ENCODE measurements around the gene ARID3C.

The ARID3C gene

DNA sequence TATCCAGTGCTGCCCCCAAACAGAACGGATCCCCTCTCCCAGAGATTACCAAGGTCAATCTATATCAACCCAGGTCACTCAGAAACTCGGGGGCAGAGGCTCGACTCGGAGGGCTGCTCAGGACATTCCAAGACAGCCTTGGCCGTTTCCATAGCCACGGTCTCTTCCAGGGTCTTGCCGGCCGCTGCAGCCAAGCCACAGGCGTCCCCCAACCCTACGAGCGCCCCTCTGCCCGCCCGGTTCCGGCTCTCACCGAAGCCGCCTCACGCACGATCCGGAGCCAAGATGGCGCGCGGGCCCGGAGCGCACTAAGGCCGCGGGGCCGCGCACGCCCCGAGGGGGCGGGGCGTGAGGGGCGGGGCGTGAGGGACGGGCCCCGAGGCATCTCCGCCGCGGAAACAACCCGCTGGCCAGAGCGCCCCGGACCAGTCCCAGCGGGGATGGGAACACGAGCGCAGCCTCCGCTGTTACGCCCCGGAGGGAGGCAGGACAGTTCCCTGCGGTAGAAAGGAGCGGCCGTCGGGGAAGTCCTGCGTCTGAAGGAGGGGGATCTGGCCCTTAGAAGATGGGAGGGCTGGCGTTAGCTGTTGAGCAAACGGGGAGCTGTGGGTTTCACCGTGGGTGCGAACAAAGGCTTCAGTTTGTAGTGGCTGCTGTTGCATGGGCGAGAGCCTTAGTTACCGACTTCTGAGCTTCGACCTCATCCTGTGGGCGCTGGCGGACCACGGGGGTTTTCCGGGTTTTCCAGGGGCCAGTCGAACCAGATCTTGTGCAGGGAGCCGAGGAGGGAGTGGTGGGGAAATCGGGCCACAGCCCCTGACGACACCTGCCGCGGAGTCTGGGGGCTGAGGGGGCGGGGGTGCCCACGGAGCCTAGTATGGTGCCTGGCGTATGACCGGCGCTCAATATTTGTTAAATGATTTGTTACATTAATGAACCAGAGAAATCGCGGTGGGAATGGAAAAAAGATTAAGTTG, 16.8 kb downstream of the ARID3C start, which contains the start of gene RPP25L:
Gene RPP25L (minus strand): TSS at position 287 of the 977 bp plus-strand sequence. CDS start 801 bp downstream, outside the sequence.
- Mint-ChIP-seq H3K4me1 (peaks cover 31% of the 10 kb centered on the region), H3K9me3 (no peaks in the 10 kb centered on the region), H3K27ac (ENCODE audit: low read depth) (peak within 1 kb of the TSS; percentile 91), H3K36me3 (ENCODE audit: insufficient read depth) (peaks cover 17% of the 10 kb centered on the region), H3K4me3 (peak within 1 kb of the TSS; percentile 88), H3K27me3 (no peaks in the 10 kb centered on the region)
- DNase-seq (ENCODE audit: low spot score in 2 of 2): peak; percentile 73 to 79
- ATAC-seq (replicated peaks; ENCODE audit: extremely low read depth, poor library complexity, severe bottlenecking): peak; percentile 85

DNA sequence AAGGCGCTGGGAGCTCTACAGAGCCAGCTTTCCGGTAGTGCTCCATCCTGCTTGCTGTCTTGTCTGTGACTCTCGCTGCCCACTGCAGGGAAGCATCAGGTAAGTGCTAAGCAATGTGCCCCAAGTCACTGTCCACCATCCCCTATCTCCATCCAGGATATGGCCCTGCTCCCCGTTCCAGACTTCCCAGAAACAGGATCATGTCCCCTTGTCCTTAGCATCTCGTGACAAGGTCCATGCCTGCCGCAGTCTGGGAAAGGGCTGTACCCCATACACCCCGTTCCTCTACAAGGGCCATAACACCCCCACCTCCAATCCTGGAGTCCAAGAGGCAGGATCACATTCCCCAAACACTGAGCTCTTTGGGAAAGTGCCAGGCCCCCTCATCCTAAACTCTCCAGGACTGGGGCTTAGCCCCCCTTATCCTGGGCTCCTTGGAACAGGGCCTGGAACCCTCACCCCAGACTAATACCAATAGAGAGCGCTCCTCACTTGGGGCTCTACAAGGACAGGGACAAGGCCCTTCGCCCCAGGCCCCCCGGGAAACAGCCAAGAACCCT, 17.5 kb downstream of the ARID3C start:
- Mint-ChIP-seq H3K4me1 (peaks cover 31% of the 10 kb centered on the region), H3K9me3 (no peaks in the 10 kb centered on the region), H3K4me3 (peak overlapping the region; percentile 88), H3K27ac (ENCODE audit: low read depth) (peak overlapping the region; percentile 91), H3K27me3 (no peaks in the 10 kb centered on the region), H3K36me3 (ENCODE audit: insufficient read depth) (peaks cover 15% of the 10 kb centered on the region)
- no peak for ATAC-seq (replicated peaks; ENCODE audit: extremely low read depth, poor library complexity, severe bottlenecking)
- DNase-seq (ENCODE audit: low spot score in 2 of 2): no peak

DNA sequence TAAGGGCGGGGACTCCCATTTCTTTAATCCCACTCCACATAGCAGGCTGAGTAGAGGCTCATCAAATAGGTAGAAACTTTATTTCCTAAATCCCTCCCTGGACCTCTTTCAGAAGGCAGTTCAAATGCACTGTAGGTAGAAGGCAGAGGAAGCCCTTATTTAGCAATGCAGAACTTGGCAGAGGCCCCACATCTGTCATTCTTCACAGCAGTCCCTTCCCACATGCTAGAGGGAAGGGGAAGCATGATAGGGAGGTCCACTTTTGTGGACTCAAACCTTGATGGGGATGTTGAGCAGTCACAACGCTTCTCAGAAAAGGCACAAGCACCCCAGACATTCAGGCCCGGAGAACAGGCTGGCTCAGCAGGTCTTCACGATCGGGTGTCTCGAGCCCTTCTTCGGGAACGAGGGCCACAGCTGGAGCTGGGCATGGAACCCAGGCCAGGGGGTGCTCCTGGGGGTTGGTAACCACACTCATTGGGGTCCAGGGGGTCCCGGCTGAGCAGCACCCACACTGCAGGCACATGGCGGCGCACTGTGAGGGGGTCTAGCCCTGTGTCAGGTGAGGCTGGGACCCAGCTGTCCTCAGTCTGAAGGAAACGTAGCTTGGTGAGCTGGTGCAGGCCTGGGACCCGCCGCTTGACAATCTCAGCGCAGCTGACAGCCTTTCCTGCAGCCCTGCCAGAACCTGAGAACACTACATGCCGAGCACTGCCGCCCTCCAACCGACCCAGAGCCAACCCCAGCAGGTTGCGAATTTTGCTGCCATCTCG, 18.2 kb downstream of the ARID3C start:
- ATAC-seq (replicated peaks; ENCODE audit: extremely low read depth, poor library complexity, severe bottlenecking): no peak
- Mint-ChIP-seq H3K9me3 (no peaks in the 10 kb centered on the region), H3K36me3 (ENCODE audit: insufficient read depth) (peaks cover 8% of the 10 kb centered on the region), H3K4me1 (peaks cover 31% of the 10 kb centered on the region), H3K27ac (ENCODE audit: low read depth) (no peak overlapping the region), H3K27me3 (no peaks in the 10 kb centered on the region), H3K4me3 (peak overlapping the region; percentile 88)
- no peak for DNase-seq (ENCODE audit: low spot score in 2 of 2)

DNA sequence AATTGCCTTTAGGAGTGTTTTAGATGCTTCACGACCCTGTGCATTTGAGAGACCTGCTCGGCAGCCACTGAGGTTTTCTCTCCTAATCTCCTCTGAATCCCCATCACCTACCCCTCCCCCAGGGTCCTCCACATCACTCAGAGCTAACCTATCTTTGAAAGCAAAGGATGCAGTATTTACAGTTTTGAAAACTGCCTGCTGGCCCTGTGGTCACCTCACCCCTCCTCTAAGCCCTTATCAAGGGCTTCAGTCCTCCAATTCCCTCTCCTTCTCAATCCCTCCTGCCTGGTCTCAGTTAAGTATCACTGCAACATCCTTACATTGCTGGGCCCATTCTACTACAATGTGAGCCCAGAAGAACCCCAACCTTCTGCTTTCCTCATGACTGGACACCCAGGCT, 21.5 kb downstream of the ARID3C start:
- H3K4me3 Mint-ChIP-seq: no peak overlapping the region
- peaks cover 7% of the 10 kb centered on the region for H3K36me3 Mint-ChIP-seq (ENCODE audit: insufficient read depth)

DNA sequence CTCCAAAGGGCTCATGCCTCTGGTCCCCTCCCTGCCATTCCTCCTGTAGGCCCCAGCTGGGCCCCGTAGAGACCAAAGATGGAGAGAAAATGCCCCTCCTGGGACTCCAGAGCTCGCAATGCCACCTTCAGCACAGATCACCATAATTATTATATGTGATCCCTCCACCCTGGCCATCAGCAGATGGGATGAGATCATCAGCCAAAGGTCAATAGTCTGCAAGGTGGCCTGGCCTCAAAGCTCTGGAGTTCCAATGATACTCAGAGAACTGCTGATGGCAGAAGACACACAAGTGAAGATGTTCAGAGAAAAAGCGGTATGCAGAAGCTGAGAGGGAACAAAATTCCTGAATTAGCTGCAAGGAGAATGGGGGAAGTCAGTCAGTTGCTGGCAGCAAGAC, 22.0 kb downstream of the ARID3C start:
- Mint-ChIP-seq H3K27me3 (no peaks in the 10 kb centered on the region), H3K27ac (ENCODE audit: low read depth) (no peak overlapping the region), H3K9me3 (no peaks in the 10 kb centered on the region), H3K36me3 (ENCODE audit: insufficient read depth) (peaks cover 6% of the 10 kb centered on the region), H3K4me1 (peaks cover 17% of the 10 kb centered on the region), H3K4me3 (no peak overlapping the region)
- ATAC-seq (replicated peaks; ENCODE audit: extremely low read depth, poor library complexity, severe bottlenecking) (no peak), DNase-seq (ENCODE audit: low spot score in 2 of 2) (no peak)

More for the DNA sequence above, 21.5 kb downstream of the ARID3C start:
- Mint-ChIP-seq H3K27ac (ENCODE audit: low read depth) (no peak overlapping the region), H3K4me1 (peaks cover 21% of the 10 kb centered on the region), H3K27me3 (no peaks in the 10 kb centered on the region), H3K9me3 (no peaks in the 10 kb centered on the region)
- ATAC-seq (replicated peaks; ENCODE audit: extremely low read depth, poor library complexity, severe bottlenecking): no peak
- no peak for DNase-seq (ENCODE audit: low spot score in 2 of 2)

DNA sequence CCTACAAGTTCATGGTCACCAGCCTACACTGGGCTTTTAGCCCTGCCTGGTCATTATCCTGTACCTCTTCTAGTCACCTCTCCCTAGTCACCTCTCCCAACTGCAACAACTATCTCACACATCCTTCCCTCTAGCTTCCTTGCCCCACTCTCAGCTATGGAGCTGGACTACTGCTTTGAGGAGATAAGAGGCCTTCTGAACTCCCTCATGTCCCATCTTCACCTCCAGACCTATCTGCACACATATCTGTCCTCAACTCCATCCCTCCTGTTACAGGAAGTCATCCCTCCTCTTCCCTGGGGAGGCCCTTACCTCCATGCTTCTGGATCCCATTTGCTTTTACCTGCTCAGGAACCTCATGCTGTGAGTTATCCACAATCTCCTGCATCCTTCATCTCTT, 22.7 kb downstream of the ARID3C start:
- H3K4me1 Mint-ChIP-seq: peaks cover 10% of the 10 kb centered on the region

DNA sequence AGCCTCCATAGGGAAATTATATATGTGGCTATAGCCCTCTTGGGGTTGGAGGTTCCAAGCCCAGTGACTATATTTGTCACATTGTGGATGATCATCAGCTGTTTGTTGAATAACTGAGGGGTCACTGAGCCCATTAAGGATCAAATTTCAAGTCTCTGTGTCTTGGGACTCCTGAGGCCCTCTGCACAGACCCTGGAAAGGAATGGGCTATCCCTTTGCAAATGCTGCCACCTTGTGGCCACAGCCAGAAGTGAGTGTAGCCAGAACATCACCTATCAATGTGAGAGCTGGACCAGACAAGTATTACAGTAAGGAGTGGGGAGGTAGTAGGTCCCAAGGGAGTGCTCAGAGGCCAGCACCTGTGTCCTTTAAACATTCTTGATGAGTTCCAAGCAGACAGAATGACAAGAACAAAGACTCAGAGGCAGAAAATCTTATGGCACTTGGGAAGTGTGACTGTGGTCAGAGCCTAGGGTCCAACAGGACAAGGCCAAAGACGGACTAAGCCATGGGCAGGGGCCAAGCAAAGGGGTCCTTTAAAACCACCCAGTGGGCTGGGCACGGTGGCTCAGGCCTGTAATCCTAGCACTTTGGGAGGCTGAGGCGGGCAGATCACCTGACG, 25.1 kb downstream of the ARID3C start:
- no peaks in the 10 kb centered on the region for H3K4me1 Mint-ChIP-seq
- DNase-seq (ENCODE audit: low spot score in 2 of 2): peak; percentile 62 to 77
- no peak overlapping the region for H3K27ac Mint-ChIP-seq (ENCODE audit: low read depth)
- ATAC-seq (replicated peaks; ENCODE audit: extremely low read depth, poor library complexity, severe bottlenecking): peak; percentile 77
- H3K36me3 Mint-ChIP-seq (ENCODE audit: insufficient read depth): peaks cover 4% of the 10 kb centered on the region
- no peaks in the 10 kb centered on the region for H3K27me3 Mint-ChIP-seq
- no peaks in the 10 kb centered on the region for H3K9me3 Mint-ChIP-seq
- H3K4me3 Mint-ChIP-seq: no peak overlapping the region

More for the DNA sequence above, 22.7 kb downstream of the ARID3C start:
- H3K9me3 Mint-ChIP-seq: no peaks in the 10 kb centered on the region
- H3K36me3 Mint-ChIP-seq (ENCODE audit: insufficient read depth): peaks cover 4% of the 10 kb centered on the region
- no peak overlapping the region for H3K4me3 Mint-ChIP-seq
- H3K27ac Mint-ChIP-seq (ENCODE audit: low read depth): no peak overlapping the region
- no peaks in the 10 kb centered on the region for H3K27me3 Mint-ChIP-seq
- no peak for ATAC-seq (replicated peaks; ENCODE audit: extremely low read depth, poor library complexity, severe bottlenecking)
- no peak for DNase-seq (ENCODE audit: low spot score in 2 of 2)

DNA sequence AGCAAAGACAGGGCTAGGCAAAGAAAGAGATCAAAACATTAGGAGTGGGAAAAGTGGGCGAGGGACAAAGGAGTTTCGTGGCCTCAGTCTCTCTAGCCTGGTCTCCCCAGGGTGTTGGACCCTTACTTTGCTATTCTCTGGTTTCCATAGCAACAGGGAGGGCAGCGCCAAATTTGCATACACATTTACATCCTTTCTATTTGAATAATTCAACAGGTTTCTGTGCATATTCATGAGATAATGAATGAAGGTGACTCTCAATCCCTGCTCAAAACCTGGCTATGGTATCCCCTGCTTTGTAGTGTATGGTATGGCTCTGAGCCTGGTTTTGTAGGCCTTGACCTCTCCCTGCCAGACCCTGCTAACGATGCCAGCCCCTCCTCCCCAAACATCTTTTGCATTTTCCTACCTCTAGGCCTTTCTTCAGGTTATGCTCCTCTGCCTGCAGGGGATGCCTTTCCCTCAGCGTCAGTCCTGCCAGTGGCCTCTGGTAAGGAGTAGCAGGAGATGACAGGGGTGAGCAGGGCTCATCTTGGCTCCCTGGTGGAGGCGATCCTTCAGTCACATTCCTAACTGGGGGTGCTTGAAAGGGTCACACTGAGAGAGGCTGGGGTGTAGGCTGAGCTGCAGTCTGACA, 26.8 kb downstream of the ARID3C start:
- Mint-ChIP-seq H3K4me3 (no peak overlapping the region), H3K36me3 (ENCODE audit: insufficient read depth) (peaks cover 4% of the 10 kb centered on the region), H3K27me3 (peaks cover 9% of the 10 kb centered on the region), H3K27ac (ENCODE audit: low read depth) (no peak overlapping the region), H3K9me3 (no peaks in the 10 kb centered on the region), H3K4me1 (no peaks in the 10 kb centered on the region)
- no peak for ATAC-seq (replicated peaks; ENCODE audit: extremely low read depth, poor library complexity, severe bottlenecking)
- no peak for DNase-seq (ENCODE audit: low spot score in 2 of 2)

DNA sequence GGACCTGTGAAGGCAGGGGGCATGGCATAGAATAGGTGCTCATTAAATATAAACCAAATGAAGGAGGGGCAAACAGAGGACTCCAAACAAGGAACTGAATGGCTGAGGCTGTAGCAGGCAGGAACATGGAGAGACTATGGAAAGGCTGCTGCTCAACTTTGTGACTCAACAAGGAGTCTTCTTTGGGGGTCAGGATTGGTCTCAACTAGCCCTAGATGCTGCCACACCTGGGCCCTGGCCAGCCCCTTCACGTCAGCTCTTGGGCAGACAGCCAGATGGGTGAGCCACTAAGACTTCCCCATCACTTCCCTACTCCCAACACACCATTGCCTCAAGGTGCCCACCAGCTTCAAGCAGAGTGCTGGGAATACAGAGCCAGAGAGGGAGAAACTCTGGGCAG, 28.0 kb downstream of the ARID3C start:
- Mint-ChIP-seq H3K36me3 (ENCODE audit: insufficient read depth) (peaks cover 4% of the 10 kb centered on the region), H3K4me1 (no peaks in the 10 kb centered on the region), H3K4me3 (no peak overlapping the region), H3K27me3 (peaks cover 18% of the 10 kb centered on the region), H3K9me3 (no peaks in the 10 kb centered on the region), H3K27ac (ENCODE audit: low read depth) (no peak overlapping the region)
- ATAC-seq (replicated peaks; ENCODE audit: extremely low read depth, poor library complexity, severe bottlenecking) (no peak), DNase-seq (ENCODE audit: low spot score in 2 of 2) (no peak)

DNA sequence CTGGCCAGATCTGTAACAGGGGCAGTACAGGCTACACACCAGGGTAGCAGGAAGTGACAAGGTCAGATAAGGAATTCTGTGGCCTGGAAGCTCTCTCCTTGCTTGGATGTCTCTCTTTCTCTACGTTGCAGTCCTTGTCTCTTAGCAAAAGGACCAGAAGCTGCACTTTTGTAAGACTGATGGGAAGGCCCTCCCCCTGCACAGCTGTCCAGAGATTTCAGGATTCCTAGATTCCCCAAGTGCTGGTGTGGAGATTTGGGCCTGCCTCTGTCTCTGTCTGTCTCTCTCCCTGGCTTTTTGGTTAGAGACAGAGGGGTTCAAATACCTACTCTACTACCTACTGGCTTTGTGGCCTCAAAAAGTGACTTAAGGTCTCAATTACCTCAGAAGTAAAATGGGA, 29.3 kb downstream of the ARID3C start:
- H3K4me3 Mint-ChIP-seq: no peak overlapping the region
- peak overlapping the region; percentile 7 for H3K27ac Mint-ChIP-seq (ENCODE audit: low read depth)
- peaks cover 2% of the 10 kb centered on the region for H3K36me3 Mint-ChIP-seq (ENCODE audit: insufficient read depth)
- ATAC-seq (replicated peaks; ENCODE audit: extremely low read depth, poor library complexity, severe bottlenecking): no peak
- no peaks in the 10 kb centered on the region for H3K4me1 Mint-ChIP-seq
- no peaks in the 10 kb centered on the region for H3K9me3 Mint-ChIP-seq
- peaks cover 21% of the 10 kb centered on the region for H3K27me3 Mint-ChIP-seq
- no peak for DNase-seq (ENCODE audit: low spot score in 2 of 2)

DNA sequence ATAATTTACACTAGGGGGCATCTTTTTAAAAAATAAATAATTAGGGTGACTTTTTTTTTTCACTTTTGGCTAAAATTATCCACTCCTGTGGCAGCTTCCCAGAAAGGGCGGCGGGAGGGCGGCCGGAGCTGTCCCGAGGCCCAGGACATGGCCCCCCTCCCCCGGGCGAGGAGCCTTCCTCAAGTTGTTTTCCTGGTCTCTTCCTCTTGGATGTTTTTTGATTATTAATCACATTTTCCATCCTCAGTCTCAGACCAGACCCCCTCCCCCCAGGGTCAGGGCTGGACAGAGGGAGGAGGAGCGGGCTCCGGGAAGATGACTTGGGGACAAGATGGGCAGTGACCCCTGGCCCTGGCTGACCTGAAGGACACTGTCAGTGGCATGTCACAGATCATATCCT, 34.7 kb downstream of the ARID3C start:
- Mint-ChIP-seq H3K4me1 (peaks cover 18% of the 10 kb centered on the region), H3K9me3 (no peaks in the 10 kb centered on the region), H3K27me3 (peaks cover 58% of the 10 kb centered on the region), H3K4me3 (no peak overlapping the region), H3K27ac (ENCODE audit: low read depth) (no peak overlapping the region), H3K36me3 (ENCODE audit: insufficient read depth) (peaks cover 4% of the 10 kb centered on the region)
- ATAC-seq (replicated peaks; ENCODE audit: extremely low read depth, poor library complexity, severe bottlenecking) (no peak), DNase-seq (ENCODE audit: low spot score in 2 of 2) (no peak)

Data from central memory CD8-positive, alpha-beta T cell (primary cell).